K562 (cell line): ENCODE data around the gene CIAO3. TPM values are rescaled to one million over a fixed set of nuclear protein-coding genes. Genes with fewer than 3 reads are reported as not detected.
A peak's percentile ranks its signal among the peaks of the same experiment; 100 is the strongest.

Experiments
- CBX1 ChIP-seq: sonication (generic); IDR thresholded peaks from 2 replicates; pipeline ENCODE4 v1.6.1; 2016; ENCODE audit warnings: antibody characterized with exemption, low read depth, mild to moderate bottlenecking
- CHD7 ChIP-seq: fragments of 200-600 bp; sonication (generic); IDR thresholded peaks from one replicate; pipeline ENCODE4 v1.6.1; 2012; ENCODE audit warnings: mild to moderate bottlenecking, low read depth, low read length, inconsistent platforms
- KLF1 ChIP-seq: fragments of 450-650 bp; IDR thresholded peaks from 2 replicates; pipeline ENCODE4 v1.6.1; 2016; ENCODE audit warnings: missing genetic modification characterization, missing compliant biosample characterization
- NFXL1 ChIP-seq: fragments of 450-650 bp; formaldehyde crosslinking; IDR thresholded peaks from 2 replicates; pipeline ENCODE4 v1.4.0; 2021; ENCODE audit warnings: mild to moderate bottlenecking
- RFX1 ChIP-seq: fragments of 450-650 bp; IDR thresholded peaks from 2 replicates; pipeline ENCODE4 v1.6.1; 2016; ENCODE audit warnings: mild to moderate bottlenecking, moderate library complexity
- ZNF445 ChIP-seq: fragments of 250-450 bp; sonication (Bioruptor Pico); IDR thresholded peaks from 2 replicates; pipeline ENCODE4 v1.4.0; 2020; ENCODE audit warnings: low read depth, mild to moderate bottlenecking, moderate library complexity
- ZNF57 ChIP-seq: fragments of 450-650 bp; formaldehyde crosslinking; IDR thresholded peaks from 2 replicates; pipeline ENCODE4 v1.4.0; 2020; ENCODE audit warnings: mild to moderate bottlenecking, moderate library complexity
- ZNF586 ChIP-seq: fragments of 450-650 bp; formaldehyde crosslinking; conservative IDR thresholded peaks from 2 replicates; pipeline ENCODE4 v1.4.0; 2020; ENCODE audit warnings: mild to moderate bottlenecking, moderate library complexity
- polyA plus RNA-seq, 8 experiments: library from polyadenylated mRNA; depleted of rRNA in 4 of 8; stranded (reverse) in 5 of 8; unstranded in 3 of 8; fragments of >200 nt; fragmentation: Nextera tagmentation in 2 of 8; fragmentation: Illumina TruSeq in 1 of 8; extraction: Ambion mirVana in 2 of 8; extraction: Trizol in 1 of 8; gene quantifications; 2 replicates each; pipeline versions ENCODE4 v1.2.1 to v1.2.3, GENCODE V29; 2011 to 2014; ENCODE audit warnings: inconsistent platforms in 1 of 8, missing spikeins in 1 of 8
- total RNA-seq, 7 experiments: library from RNA; depleted of rRNA in 6 of 7; stranded (reverse); fragments of >200 nt in 6 of 7; fragmentation: Illumina TruSeq in 2 of 7; extraction: Trizol in 2 of 7; gene quantifications; 2 replicates each; pipeline versions ENCODE4 v1.2.1 to v1.2.3, GENCODE V29; 2011 to 2021; ENCODE audit warnings: low replicate concordance in 1 of 7
- TF ChIP-seq, protein P1 (sequence below): sonication (generic); formaldehyde crosslinking; IDR thresholded peaks from 2 replicates; pipeline ENCODE4 v1.8.1; 2023; ENCODE audit warnings: mild to moderate bottlenecking, missing genetic modification reagents

Gene CIAO3
- total and polyA plus RNA-seq, 9 of the 15 experiments (the other 6 are each of a cell fraction or from before 2014, with no cell fraction given): 2.2 to 35.6 (median 18.7) TPM

- TF ChIP-seq CHD7 (no peak), ZNF586 (CRISPR knock-in tag) (no peak), ZNF57 (CRISPR knock-in tag) (no peak), ZNF445 (CRISPR knock-in tag) (no peak), NFXL1 (CRISPR knock-in tag) (no peak), RFX1 (no peak), CBX1 (peak; percentile 34; the same call in 1 of the 2 replicates), KLF1 (tag) (no peak)
- TF ChIP-seq, protein P1, sequence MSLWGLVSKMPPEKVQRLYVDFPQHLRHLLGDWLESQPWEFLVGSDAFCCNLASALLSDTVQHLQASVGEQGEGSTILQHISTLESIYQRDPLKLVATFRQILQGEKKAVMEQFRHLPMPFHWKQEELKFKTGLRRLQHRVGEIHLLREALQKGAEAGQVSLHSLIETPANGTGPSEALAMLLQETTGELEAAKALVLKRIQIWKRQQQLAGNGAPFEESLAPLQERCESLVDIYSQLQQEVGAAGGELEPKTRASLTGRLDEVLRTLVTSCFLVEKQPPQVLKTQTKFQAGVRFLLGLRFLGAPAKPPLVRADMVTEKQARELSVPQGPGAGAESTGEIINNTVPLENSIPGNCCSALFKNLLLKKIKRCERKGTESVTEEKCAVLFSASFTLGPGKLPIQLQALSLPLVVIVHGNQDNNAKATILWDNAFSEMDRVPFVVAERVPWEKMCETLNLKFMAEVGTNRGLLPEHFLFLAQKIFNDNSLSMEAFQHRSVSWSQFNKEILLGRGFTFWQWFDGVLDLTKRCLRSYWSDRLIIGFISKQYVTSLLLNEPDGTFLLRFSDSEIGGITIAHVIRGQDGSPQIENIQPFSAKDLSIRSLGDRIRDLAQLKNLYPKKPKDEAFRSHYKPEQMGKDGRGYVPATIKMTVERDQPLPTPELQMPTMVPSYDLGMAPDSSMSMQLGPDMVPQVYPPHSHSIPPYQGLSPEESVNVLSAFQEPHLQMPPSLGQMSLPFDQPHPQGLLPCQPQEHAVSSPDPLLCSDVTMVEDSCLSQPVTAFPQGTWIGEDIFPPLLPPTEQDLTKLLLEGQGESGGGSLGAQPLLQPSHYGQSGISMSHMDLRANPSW (CRISPR knock-in tag): no peak
Observed at GRCh38 chr16:740764-741505, at the start of gene CIAO3 (continued).
